ENCODE data around the gene GREB1. TPM values are rescaled to one million over a fixed set of nuclear protein-coding genes. Genes with fewer than 3 reads are reported as not detected.

GREB1 gene
- total RNA-seq, 1 experiment from 2014 or later: 1.3 TPM

GRCh38 chr2:11562476-11562875 is 28.6 kb downstream of the GREB1 start:
- H3K27ac ChIP-seq (ENCODE audit: low read depth, low read length, poor library complexity, severe bottlenecking): no peak overlapping the region
- no peak for TF ChIP-seq CTCF (conservative IDR thresholded peaks at IDR 0.05; ENCODE audit: low read depth, low read length)
- TF ChIP-seq EZH2 (IDR thresholded peaks at IDR 0.05; ENCODE audit: borderline replicate concordance, low read depth, low read length, poor library complexity, severe bottlenecking): no peak
- ChIA-PET POLR2A (ENCODE audit: low non-redundant PET) (no interaction called here), CTCF (no interaction called here)
- no TSS peak for BruUV-seq (replicated peaks)
- no peaks in the 10 kb centered on the region for H3K4me1 ChIP-seq (ENCODE audit: insufficient read depth, low read length, poor library complexity, severe bottlenecking)
- intact Hi-C loops (cut with micrococcal nuclease; ENCODE audit: unreplicated experiment): no loop called here
- H3K9me3 ChIP-seq (ENCODE audit: low read depth, low read length, poor library complexity, severe bottlenecking): no peaks in the 10 kb centered on the region
- DNase-seq (ENCODE audit: low spot score): no peak
- no peaks in the 10 kb centered on the region for H3K36me3 ChIP-seq (ENCODE audit: insufficient read depth, low read length, poor library complexity, severe bottlenecking)
- H3K4me3 ChIP-seq (ENCODE audit: low read depth, low read length, poor library complexity, severe bottlenecking): no peak overlapping the region
- peaks cover 2% of the 10 kb centered on the region for H3K27me3 ChIP-seq (replicated peaks; ENCODE audit: insufficient read depth, low read depth, low read length, poor library complexity)

- no peaks in the 10 kb centered on the region for H3K36me3 ChIP-seq (ENCODE audit: insufficient read depth, low read length, poor library complexity, severe bottlenecking)
- POLR2A ChIA-PET (ENCODE audit: low non-redundant PET): no interaction called here
- CTCF ChIA-PET: no interaction called here
- no peaks in the 10 kb centered on the region for H3K27me3 ChIP-seq (replicated peaks; ENCODE audit: insufficient read depth, low read depth, low read length, poor library complexity)
- no peak overlapping the region for H3K27ac ChIP-seq (ENCODE audit: low read depth, low read length, poor library complexity, severe bottlenecking)
- no peaks in the 10 kb centered on the region for H3K9me3 ChIP-seq (ENCODE audit: low read depth, low read length, poor library complexity, severe bottlenecking)
- H3K4me3 ChIP-seq (ENCODE audit: low read depth, low read length, poor library complexity, severe bottlenecking): no peak overlapping the region
- no peak for DNase-seq (ENCODE audit: low spot score)
- intact Hi-C loops (cut with micrococcal nuclease; ENCODE audit: unreplicated experiment): no loop called here
- TF ChIP-seq EZH2 (IDR thresholded peaks at IDR 0.05; ENCODE audit: borderline replicate concordance, low read depth, low read length, poor library complexity, severe bottlenecking) (no peak), CTCF (conservative IDR thresholded peaks at IDR 0.05; ENCODE audit: low read depth, low read length) (no peak)
- no peaks in the 10 kb centered on the region for H3K4me1 ChIP-seq (ENCODE audit: insufficient read depth, low read length, poor library complexity, severe bottlenecking)
- BruUV-seq (replicated peaks): no TSS peak
Observed at GRCh38 chr2:11563784-11564666, 30.2 kb downstream of the GREB1 start.

- TF ChIP-seq CTCF (conservative IDR thresholded peaks at IDR 0.05; ENCODE audit: low read depth, low read length): no peak
- no peak for TF ChIP-seq EZH2 (IDR thresholded peaks at IDR 0.05; ENCODE audit: borderline replicate concordance, low read depth, low read length, poor library complexity, severe bottlenecking)
- no peak for DNase-seq (ENCODE audit: low spot score)
- intact Hi-C loops (cut with micrococcal nuclease; ENCODE audit: unreplicated experiment): no loop called here
- no peaks in the 10 kb centered on the region for H3K9me3 ChIP-seq (ENCODE audit: low read depth, low read length, poor library complexity, severe bottlenecking)
- POLR2A ChIA-PET (ENCODE audit: low non-redundant PET): no interaction called here
- BruUV-seq (replicated peaks): no TSS peak
- H3K36me3 ChIP-seq (ENCODE audit: insufficient read depth, low read length, poor library complexity, severe bottlenecking): no peaks in the 10 kb centered on the region
- no peaks in the 10 kb centered on the region for H3K27me3 ChIP-seq (replicated peaks; ENCODE audit: insufficient read depth, low read depth, low read length, poor library complexity)
- H3K27ac ChIP-seq (ENCODE audit: low read depth, low read length, poor library complexity, severe bottlenecking): no peak overlapping the region
- H3K4me3 ChIP-seq (ENCODE audit: low read depth, low read length, poor library complexity, severe bottlenecking): no peak overlapping the region
- H3K4me1 ChIP-seq (ENCODE audit: insufficient read depth, low read length, poor library complexity, severe bottlenecking): no peaks in the 10 kb centered on the region
- CTCF ChIA-PET: interaction anchor here (0.7 kb wide), 1 partner anchor 68 kb away, joined by 5 read pairs; no protein-coding TSS in a partner anchor
Observed at GRCh38 chr2:11564816-11565567, 31.1 kb downstream of the GREB1 start.
